ENCODE measurements around the gene CDC7.
A peak's percentile ranks its signal among the peaks of the same experiment; 100 is the strongest.

The CDC7 gene

GRCh38 chr1:91549041-91549735 lies 48.5 kb downstream of the CDC7 start:
- no peak for DNase-seq (ENCODE audit: low read depth)

DNA sequence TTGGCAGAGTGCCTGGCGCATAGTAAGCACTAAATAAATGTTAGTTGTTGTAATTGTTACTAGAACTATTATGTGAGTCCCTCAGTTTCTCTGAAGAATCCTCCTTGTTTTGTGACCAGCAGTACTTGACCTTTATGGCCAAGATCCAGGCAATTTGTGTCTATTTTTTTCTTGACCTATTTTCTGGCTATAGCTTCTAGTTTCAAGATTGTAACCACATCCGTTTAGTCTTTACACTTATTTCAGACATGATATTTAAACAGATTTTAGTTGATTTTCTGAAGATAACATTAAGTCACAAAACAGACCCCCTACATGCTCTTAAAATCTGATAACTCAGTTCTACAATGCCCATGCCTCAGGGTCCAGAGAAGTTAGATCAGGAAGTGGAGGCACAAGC lies 50.3 kb downstream of the CDC7 start:
- no peak for DNase-seq (ENCODE audit: low read depth)

DNA sequence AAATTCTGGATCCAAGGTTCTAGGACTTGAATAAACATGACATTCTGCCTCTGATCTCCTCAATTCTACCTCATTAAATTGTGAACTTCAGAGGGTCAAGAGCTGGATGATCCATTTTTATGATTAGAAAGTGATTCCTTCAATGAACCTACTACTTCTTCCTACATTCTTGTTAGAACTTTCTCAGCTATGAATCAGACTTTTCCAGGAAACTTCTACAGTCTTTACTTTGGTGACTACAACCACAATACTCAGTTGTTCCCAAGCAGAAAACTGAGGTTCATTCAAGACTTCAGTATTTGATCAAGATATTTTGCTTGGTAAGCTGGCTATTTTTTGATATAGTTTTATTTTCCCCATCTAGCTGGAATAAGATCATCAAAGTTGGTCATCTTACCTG lies 51.4 kb downstream of the CDC7 start:
- DNase-seq (ENCODE audit: low read depth), result no peak

GRCh38 chr1:91552596-91552995 lies 51.9 kb downstream of the CDC7 start:
- no peak for DNase-seq (ENCODE audit: low read depth)

DNA sequence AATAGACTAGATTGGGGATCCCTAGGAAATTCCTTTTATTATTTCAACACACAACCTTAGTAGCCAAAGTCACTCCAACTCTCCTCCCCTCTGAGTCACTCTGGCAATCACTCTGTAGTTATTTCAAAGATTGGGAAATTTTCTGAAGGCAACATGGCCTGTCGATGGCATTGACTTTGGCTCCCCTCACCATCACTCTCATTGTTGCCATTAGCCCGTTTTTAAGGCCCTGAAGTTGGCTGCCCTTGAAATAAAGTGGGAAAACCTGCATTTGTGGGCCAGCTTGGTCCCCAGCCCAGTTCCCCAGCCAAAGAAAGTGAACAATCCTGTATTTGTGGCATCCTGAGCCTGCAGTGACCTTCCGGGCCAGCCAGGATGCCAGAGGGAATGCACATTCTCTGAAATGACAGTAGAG lies 52.5 kb downstream of the CDC7 start:
- DNase-seq (ENCODE audit: low read depth), result peak; percentile 56

DNA sequence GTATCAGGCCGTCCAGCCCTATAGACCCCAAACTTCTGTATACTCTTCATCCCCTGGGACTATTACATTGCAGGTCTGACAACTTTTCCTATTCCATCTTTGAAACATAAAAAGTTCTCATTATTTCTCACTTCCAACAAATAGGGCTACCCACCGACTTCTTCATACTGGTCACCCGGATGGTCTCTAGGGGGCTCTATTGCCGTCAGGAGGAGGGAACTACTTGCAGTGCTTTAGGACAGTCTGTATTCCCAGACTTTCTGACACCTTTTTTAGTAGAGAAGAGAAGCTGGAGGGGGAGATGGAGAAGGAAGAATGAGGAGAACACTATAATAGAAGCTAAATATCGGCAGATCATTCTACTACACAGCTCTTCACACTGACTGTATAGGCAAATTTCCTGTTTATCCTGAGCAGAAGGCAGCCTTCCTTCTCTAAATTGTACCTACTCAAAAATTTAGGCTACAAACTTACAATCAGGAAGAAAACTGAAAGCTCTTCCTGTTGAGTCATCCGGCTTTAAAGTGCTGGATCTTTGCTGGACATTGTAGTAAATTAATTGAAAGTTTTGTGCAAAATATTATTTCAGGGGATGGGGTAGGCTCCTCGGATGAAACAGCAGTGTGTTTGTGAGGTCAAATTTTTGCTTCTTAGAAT lies 54.6 kb downstream of the CDC7 start:
- DNase-seq (ENCODE audit: low read depth), result no peak

- no peak for DNase-seq (ENCODE audit: low read depth)
These were observed 55.3 kb downstream of the CDC7 start for GRCh38 chr1:91555821-91556531.

DNA sequence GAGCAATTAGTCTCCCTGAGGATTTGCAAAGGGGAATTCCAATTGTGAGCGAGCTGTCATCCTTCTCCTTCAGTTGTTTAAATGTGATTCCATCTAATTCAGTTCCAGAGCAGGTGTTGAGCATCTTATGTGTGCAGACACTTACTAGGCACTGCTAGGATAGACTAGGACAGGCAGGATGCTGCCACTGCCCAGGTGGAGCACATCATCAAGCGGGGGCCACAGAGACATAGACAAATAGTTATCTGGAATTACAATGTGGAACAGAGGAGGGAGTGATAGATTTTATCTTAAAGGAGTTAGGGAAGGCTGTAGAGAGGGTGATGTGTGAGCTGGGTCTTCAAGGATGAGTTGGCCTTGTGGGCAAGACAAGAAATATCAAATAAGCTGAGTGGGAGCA lies 55.9 kb downstream of the CDC7 start:
- DNase-seq (ENCODE audit: low read depth), result no peak

- no peak for DNase-seq (ENCODE audit: low read depth)
These were observed 56.5 kb downstream of the CDC7 start for GRCh38 chr1:91557039-91557690.

GRCh38 chr1:91557826-91558225 lies 57.2 kb downstream of the CDC7 start:
- no peak for DNase-seq (ENCODE audit: low read depth)

GRCh38 chr1:91559046-91559750 lies 58.5 kb downstream of the CDC7 start:
- DNase-seq (ENCODE audit: low read depth), result no peak

GRCh38 chr1:91559838-91560565 lies 59.4 kb downstream of the CDC7 start:
- DNase-seq (ENCODE audit: low read depth), result no peak

GRCh38 chr1:91564888-91565701 lies 64.4 kb downstream of the CDC7 start:
- DNase-seq (ENCODE audit: low read depth), result peak; percentile 50

- no peak for DNase-seq (ENCODE audit: low read depth)
These were observed 66.9 kb downstream of the CDC7 start for GRCh38 chr1:91567583-91567982.

- no peak for DNase-seq (ENCODE audit: low read depth)
These were observed 67.6 kb downstream of the CDC7 start for GRCh38 chr1:91568261-91568660.

- peak; percentile 90 for DNase-seq (ENCODE audit: low read depth)
These were observed 68.9 kb downstream of the CDC7 start for GRCh38 chr1:91569411-91570119.

GRCh38 chr1:91570120-91570448 lies 69.4 kb downstream of the CDC7 start:
- no peak for DNase-seq (ENCODE audit: low read depth)

DNA sequence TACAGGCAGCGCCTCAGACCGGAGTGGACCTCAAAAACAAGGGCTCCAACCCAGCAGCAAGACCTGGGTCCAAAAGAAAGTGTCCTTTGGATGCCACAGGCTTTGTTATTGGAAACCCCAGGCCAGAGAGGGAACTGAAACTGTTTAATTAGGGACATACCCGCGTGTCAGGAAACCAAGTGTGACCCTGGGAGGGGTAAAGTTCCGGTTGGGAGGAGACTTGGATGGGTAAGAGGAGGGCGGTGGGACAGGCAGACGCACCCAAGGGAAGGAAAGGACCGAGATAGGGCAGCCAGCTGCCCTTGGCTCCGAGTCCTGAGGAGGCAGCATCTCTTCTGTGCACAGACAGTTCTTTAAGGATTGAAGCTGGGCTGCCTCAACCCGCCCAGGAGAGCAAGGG lies 71.4 kb downstream of the CDC7 start:
- no peak for DNase-seq (ENCODE audit: low read depth)
